ENCODE data around the gene ZNF101. TPM values are rescaled to one million over a fixed set of nuclear protein-coding genes. Genes with fewer than 3 reads are reported as not detected.

ZNF101 gene
- total and polyA plus RNA-seq, 2 of the 4 experiments (the other 2 are of a cell fraction) = 2.8 to 7.3 TPM

GRCh38 chr19:19627621-19628500 lies 40.8 kb upstream of the ZNF101 start, which contains the start of gene LPAR2:
LPAR2 (minus strand) TSS chr19:19628220; CDS start chr19:19627275, 945 bp downstream.
- H4K8ac ChIP-seq (ENCODE audit: low read depth in 2 of 2, low read length in 2 of 2) = no peak within 1 kb of the TSS
- DNase-seq (no peak), ATAC-seq (ENCODE audit: low read depth) (peak; percentile 38)
- H3K36me3 ChIP-seq (ENCODE audit: control insufficient read depth, insufficient read depth, low read length) = peaks cover 17% of the 10 kb centered on the region
- H3K9ac ChIP-seq (ENCODE audit: low read depth, low read length) = no peak within 1 kb of the TSS
- H2BK15ac ChIP-seq (ENCODE audit: low read depth, low read length) = no peak within 1 kb of the TSS
- no peaks in the 10 kb centered on the region; the same call in 1 of the 2 replicates for H3K27me3 ChIP-seq (ENCODE audit: control insufficient read depth, insufficient read depth, low read length)
- 0 out of 2 replicates have a peak within 1 kb of the TSS, but pooled peaks have one; percentile 39 for H2AK5ac ChIP-seq (ENCODE audit: low read depth, low read length)
- no peaks in the 10 kb centered on the region for H3K4me1 ChIP-seq (ENCODE audit: control insufficient read depth, insufficient read depth, low read length)
- no TSS peak for BruUV-seq (replicated peaks)
- H3K27ac ChIP-seq (ENCODE audit: insufficient read depth, low read length) = no peak within 1 kb of the TSS
- in situ Hi-C loops (cut with MboI; ENCODE audit: low sequenced_read_pairs) = loop anchor here (25.0 kb wide), 1 partner anchor 241 kb away; no protein-coding TSS in a partner anchor
- dilution Hi-C loops (cut with HindIII; ENCODE audit: low sequenced_read_pairs, unreplicated experiment) = no loop called here
- 9% methylated on average over 44 of the region's 87 CpGs; no CpG with 5 or more reads in 1 of the 2 experiments for WGBS, 2 experiments (ENCODE audit: extremely low coverage in 2 of 2, insufficient read length in 1 of 2)
- peak within 1 kb of the TSS; percentile 42 for H2AK9ac ChIP-seq (replicated peaks; ENCODE audit: low read depth, low read length, poor library complexity)
- no peak within 1 kb of the TSS for H3K14ac ChIP-seq (replicated peaks; ENCODE audit: low read depth, low read length)
- no peak within 1 kb of the TSS for H2BK120ac ChIP-seq (ENCODE audit: low read depth, low read length)
- intact Hi-C loops (cut with micrococcal nuclease) = no loop called here
- no peak within 1 kb of the TSS for H2BK5ac ChIP-seq (ENCODE audit: low read depth, low read length, poor library complexity, severe bottlenecking)
- H3K79me1 ChIP-seq (ENCODE audit: low read depth in 1 of 2, low read length in 2 of 2) = no peaks in the 10 kb centered on the region
- H3K4me2 ChIP-seq (ENCODE audit: low read depth, low read length) = peak within 1 kb of the TSS; percentile 26; the same call in 1 of the 2 replicates
- TF ChIP-seq NFE2L2 (IDR thresholded peaks at IDR 0.05; ENCODE audit: low read depth, low read length) (no peak), CEBPB (IDR thresholded peaks at IDR 0.05; ENCODE audit: low read depth, low read length) (no peak), MAFK (IDR thresholded peaks at IDR 0.05; ENCODE audit: low read depth, low read length) (no peak), POLR2A (IDR thresholded peaks at IDR 0.05; ENCODE audit: low read depth, low read length) (no peak), RFX5 (IDR thresholded peaks at IDR 0.05; ENCODE audit: low read depth, low read length) (no peak), RAD21 (IDR thresholded peaks at IDR 0.05; ENCODE audit: low read length) (no peak), USF2 (IDR thresholded peaks at IDR 0.05; ENCODE audit: low read depth, low read length) (no peak), BHLHE40 (IDR thresholded peaks at IDR 0.05; ENCODE audit: low read depth, low read length) (peak; percentile 18; the same call in 1 of the 2 replicates)
- peaks cover 3% of the 10 kb centered on the region; the same call in 1 of the 2 replicates for H3K9me1 ChIP-seq (ENCODE audit: insufficient read depth, low read length)
- H2AFZ ChIP-seq (replicated peaks; ENCODE audit: low read length, poor library complexity) = peak within 1 kb of the TSS; percentile 84
- ChIA-PET CTCF (interaction anchor here (0.6 kb wide), 1 partner anchor 33 kb away, joined by 3 read pairs; no protein-coding TSS in a partner anchor), POLR2A (ENCODE audit: unreplicated experiment) (no interaction called here)
- no peak within 1 kb of the TSS for H3K23ac ChIP-seq (ENCODE audit: low read depth, low read length)
- no peak within 1 kb of the TSS for H3K4me3 ChIP-seq (ENCODE audit: insufficient read depth, low read depth, low read length)
- no peak within 1 kb of the TSS for H3K56ac ChIP-seq (ENCODE audit: extremely low read depth, insufficient read depth, low read length)
- H4K20me1 ChIP-seq (ENCODE audit: insufficient read depth, low read length) = no peaks in the 10 kb centered on the region
- no peak within 1 kb of the TSS for H2BK20ac ChIP-seq (ENCODE audit: low read depth, low read length)
- H4K5ac ChIP-seq (ENCODE audit: low read depth, low read length) = no peak within 1 kb of the TSS
- no peak within 1 kb of the TSS for H4K91ac ChIP-seq (ENCODE audit: insufficient read depth, low read depth, low read length)
- H3K9me3 ChIP-seq (ENCODE audit: control insufficient read depth, insufficient read depth, low read length) = no peaks in the 10 kb centered on the region
- H3K4ac ChIP-seq (ENCODE audit: low read depth, low read length) = no peak within 1 kb of the TSS
- H3K18ac ChIP-seq (ENCODE audit: low read depth, low read length) = no peak within 1 kb of the TSS
